GM12878 (cell line): ENCODE measurements around the gene ELL2. TPM values are rescaled to one million over a fixed set of nuclear protein-coding genes. Genes with fewer than 3 reads are reported as not detected.

ENCODE experiments used
- ATAC-seq: fragments of 200-7000 bp; cut with Tn5 transposase; 3 replicates; pipeline ENCODE4 v1.9.1; 2020; ENCODE audit warnings: mild to moderate bottlenecking, moderate library complexity
- BruUV-seq: library from RNA; stranded (reverse); fragments of 400-500 nt; replicated peaks from 2 replicates; lab custom pipeline; 2021; lab: Mats Ljungman, UMichigan
- CTCF ChIA-PET: fragments of 300-600 bp; sonication (Branson Sonifier 250); formaldehyde crosslinking; extraction: SDS; loops from one replicate; lab custom pipeline; 2021; ENCODE audit warnings: inconsistent platforms; lab: Yijun Ruan, JAX
- POLR2A ChIA-PET: fragments of 350-600 bp; formaldehyde crosslinking; extraction: SDS; loops from one replicate; lab custom pipeline; 2021; ENCODE audit warnings: inconsistent platforms; lab: Charles Lee
- RAD21 ChIA-PET: fragments of 300-600 bp; sonication (Branson Sonifier 250); formaldehyde crosslinking; loops from one replicate; lab custom pipeline; 2023; ENCODE audit warnings: antibody characterized with exemption; ENCODE audit not compliant: unreplicated experiment; lab: Charles Lee
- SMC1A ChIA-PET: fragments of 300-600 bp; sonication (Branson Sonifier 250); formaldehyde crosslinking; loops from one replicate; lab custom pipeline; 2023; ENCODE audit not compliant: unreplicated experiment, uncharacterized antibody; lab: Charles Lee
- DNase-seq: peaks from one replicate; pipeline ENCODE4 v3.0.0-alpha.2; 2011; ENCODE audit warnings: low read depth, low spot score
- FAIRE-seq: peaks from 3 replicates; lab custom pipeline; 2011; peaks lifted over from hg19 to GRCh38; lab: Jason Lieb, UNC
- H2AFZ ChIP-seq: 2 replicates; pipeline ENCODE4 v1.6.0; 2011; ENCODE audit warnings: low read depth, low read length, control low read depth; ENCODE audit not compliant: control insufficient read depth
- H3K27ac ChIP-seq: 2 replicates; pipeline ENCODE4 v1.5.1; 2011; ENCODE audit warnings: control low read depth; ENCODE audit not compliant: control insufficient read depth, insufficient read depth
- H3K27me3 ChIP-seq, 2 experiments: replicated peaks in 1 of 2; 2 replicates each; pipeline versions ENCODE4 v1.6.0 to v1.6.1; 2011; ENCODE audit warnings: low read length in 1 of 2; ENCODE audit not compliant: control insufficient read depth in 2 of 2, insufficient read depth in 2 of 2
- H3K36me3 ChIP-seq, 2 experiments: 2 replicates each; pipeline ENCODE4 v1.5.1; 2011; ENCODE audit warnings: low read length in 1 of 2; ENCODE audit not compliant: control insufficient read depth in 2 of 2, insufficient read depth in 2 of 2
- H3K4me1 ChIP-seq: 2 replicates; pipeline ENCODE4 v1.6.1; 2011; ENCODE audit warnings: mild to moderate bottlenecking, low read length, moderate library complexity, mixed read lengths; ENCODE audit not compliant: control insufficient read depth, insufficient read depth
- H3K4me2 ChIP-seq: 2 replicates; pipeline ENCODE4 v1.6.0; 2011; ENCODE audit warnings: control low read depth; ENCODE audit not compliant: control insufficient read depth, insufficient read depth
- H3K4me3 ChIP-seq: fragments of 200-600 bp; sonication (generic); 2 replicates; pipeline ENCODE4 v1.5.1; 2016
- H3K79me2 ChIP-seq: 2 replicates; pipeline ENCODE4 v1.6.0; 2011; ENCODE audit warnings: low read length; ENCODE audit not compliant: control insufficient read depth, insufficient read depth
- H3K9ac ChIP-seq: 2 replicates; pipeline ENCODE4 v1.8.0; 2011; ENCODE audit warnings: low read length, control low read depth, mixed read lengths; ENCODE audit not compliant: control insufficient read depth, insufficient read depth
- H3K9me3 ChIP-seq: replicated peaks from 3 replicates; pipeline ENCODE4 v1.5.1; 2011; ENCODE audit warnings: mild to moderate bottlenecking, low read length; ENCODE audit not compliant: control insufficient read depth, insufficient read depth
- H4K20me1 ChIP-seq: 2 replicates; pipeline ENCODE4 v1.6.0; 2011; ENCODE audit not compliant: control insufficient read depth, insufficient read depth
- BCL11A ChIP-seq: IDR thresholded peaks from 2 replicates; pipeline ENCODE4 v1.6.1; 2011; ENCODE audit warnings: low read depth, low read length
- CBFB ChIP-seq: IDR thresholded peaks from 2 replicates; pipeline ENCODE4 v1.6.1; 2016; ENCODE audit warnings: antibody characterized with exemption, low read depth
- MYC ChIP-seq: IDR thresholded peaks from 2 replicates; pipeline ENCODE4 v1.6.1; 2011; ENCODE audit warnings: mild to moderate bottlenecking, low read length, moderate library complexity, inconsistent platforms; ENCODE audit not compliant: insufficient read depth, insufficient replicate concordance, insufficient read length, severe bottlenecking
- NRF1 ChIP-seq: conservative IDR thresholded peaks from 2 replicates; pipeline ENCODE4 v1.6.1; 2011; ENCODE audit warnings: mild to moderate bottlenecking, low read depth, low read length, improper control_type of control experiment
- STAT3 ChIP-seq: IDR thresholded peaks from 2 replicates; pipeline ENCODE4 v1.6.1; 2011; ENCODE audit warnings: low read depth, low read length, improper control_type of control experiment
- SUZ12 ChIP-seq: fragments of 200-600 bp; sonication (generic); IDR thresholded peaks from one replicate; pipeline ENCODE4 v1.6.1; 2018; ENCODE audit warnings: antibody characterized with exemption, mild to moderate bottlenecking; ENCODE audit not compliant: unreplicated experiment
- TAF1 ChIP-seq: IDR thresholded peaks from 2 replicates; pipeline ENCODE4 v1.6.1; 2011; ENCODE audit warnings: mild to moderate bottlenecking, low read depth, low read length, borderline replicate concordance
- YBX1 ChIP-seq: fragments of 450-650 bp; IDR thresholded peaks from 2 replicates; pipeline ENCODE4 v1.6.1; 2016; ENCODE audit warnings: antibody characterized with exemption
- ZNF207 ChIP-seq: fragments of 450-650 bp; IDR thresholded peaks from 2 replicates; pipeline ENCODE4 v1.6.1; 2014; ENCODE audit warnings: antibody characterized with exemption, mild to moderate bottlenecking, borderline replicate concordance
- WGBS: methylation state at CpG from one replicate; pipeline ENCODE4 v1.1.6; 2016; ENCODE audit warnings: low lambda C conversion rate; ENCODE audit not compliant: insufficient replicate concordance, insufficient coverage; ENCODE audit errors: missing lambda C conversion rate; 5-methylcytosine and 5-hydroxymethylcytosine counted together
- in situ Hi-C: fragments of 300-500 bp; cut with MboI; formaldehyde crosslinking; loops from 9 replicates; pipeline ENCODE4 v1.14.3; 2018; ENCODE audit warnings: mixed read lengths
- intact Hi-C: fragments of 100-400 bp; cut with micrococcal nuclease; formaldehyde crosslinking; loops from one replicate; pipeline ENCODE4 v1.14.2; 2022; ENCODE audit not compliant: unreplicated experiment
- polyA plus RNA-seq, 11 experiments: library from polyadenylated mRNA; depleted of rRNA in 4 of 11; unstranded in 6 of 11; stranded (reverse) in 5 of 11; fragments of >200 nt; fragmentation: Nextera tagmentation in 4 of 11; fragmentation: Illumina TruSeq in 1 of 11; extraction: Ambion mirVana in 4 of 11; extraction: Trizol in 1 of 11; gene quantifications; 1 replicate in 1 of 11; 2 replicates in 10 of 11; pipeline versions ENCODE4 v1.2.1 to v1.2.3, GENCODE V29; 2011 to 2016; ENCODE audit warnings: inconsistent platforms in 2 of 11, missing spikeins in 2 of 11, low read depth in 1 of 11
- total RNA-seq, 4 experiments: library from RNA; depleted of rRNA in 3 of 4; stranded (reverse); fragments of >200 nt in 3 of 4; fragmentation: Illumina TruSeq in 1 of 4; extraction: Trizol in 1 of 4; gene quantifications; 2 replicates each; pipeline versions ENCODE4 v1.2.1 to v1.2.3, GENCODE V29; 2013 to 2021
- TF ChIP-seq, protein P1 (sequence below): fragments of 450-650 bp; IDR thresholded peaks from 2 replicates; pipeline ENCODE4 v1.6.1; 2016; ENCODE audit warnings: mild to moderate bottlenecking

ELL2 gene
- total and polyA plus RNA-seq, 10 of the 15 experiments (the other 5 are each of a cell fraction or from before 2014, with no cell fraction given), result 24.2 to 91.4 (median 57.4) TPM

GRCh38 chr5:95899006-95899405 is 62.6 kb downstream of the ELL2 start:
- H3K27me3 ChIP-seq, result no peaks in the 10 kb centered on the region

GRCh38 chr5:95895771-95896170 is 65.9 kb downstream of the ELL2 start:
- no peaks in the 10 kb centered on the region for H3K27me3 ChIP-seq
- SMC1A ChIA-PET, result interaction anchor here (1.3 to 4.2 kb wide), 2 partner anchors 26 to 441 kb away, joined by 5 to 55 read pairs; no protein-coding TSS in a partner anchor

More at GRCh38 chr5:95899006-95899405, 62.6 kb downstream of the ELL2 start:
- H3K79me2 ChIP-seq, result no peaks in the 10 kb centered on the region
- H2AFZ ChIP-seq, result no peak overlapping the region
- intact Hi-C loops (no loop called here), in situ Hi-C loops (no loop called here)
- ChIA-PET SMC1A (interaction anchor here (0.6 to 2.6 kb wide), 6 partner anchors 18 to 1086 kb away, joined by 3 to 9 read pairs (median 3); no protein-coding TSS in a partner anchor), CTCF (interaction anchor here (1.2 kb wide), 1 partner anchor 8 kb away, joined by 3 read pairs; no protein-coding TSS in a partner anchor), POLR2A (no interaction called here), RAD21 (interaction anchor here (1.4 to 1.6 kb wide), 3 partner anchors 17 to 60 kb away, joined by 3 to 6 read pairs (median 3); no protein-coding TSS in a partner anchor)
- DNase-seq (no peak), ATAC-seq (peak; percentile 28; the same call in 2 of the 3 replicates), FAIRE-seq (no peak)
- no TSS peak for BruUV-seq
- H3K4me2 ChIP-seq, result no peak overlapping the region
- no peaks in the 10 kb centered on the region for H4K20me1 ChIP-seq
- no peak overlapping the region for H3K4me3 ChIP-seq
- no peaks in the 10 kb centered on the region for H3K9me3 ChIP-seq
- H3K27ac ChIP-seq, result no peak overlapping the region
- H3K4me1 ChIP-seq, result no peaks in the 10 kb centered on the region
- H3K36me3 ChIP-seq, result peaks cover 5 to 8% of the 10 kb centered on the region in 2 experiments
- 40% methylated on average over 1 of the region's 1 CpG for WGBS
- no peak overlapping the region for H3K9ac ChIP-seq
- TF ChIP-seq BCL11A (no peak), YBX1 (no peak), TAF1 (no peak), ZNF207 (no peak), MYC (no peak)
- TF ChIP-seq, protein P1, sequence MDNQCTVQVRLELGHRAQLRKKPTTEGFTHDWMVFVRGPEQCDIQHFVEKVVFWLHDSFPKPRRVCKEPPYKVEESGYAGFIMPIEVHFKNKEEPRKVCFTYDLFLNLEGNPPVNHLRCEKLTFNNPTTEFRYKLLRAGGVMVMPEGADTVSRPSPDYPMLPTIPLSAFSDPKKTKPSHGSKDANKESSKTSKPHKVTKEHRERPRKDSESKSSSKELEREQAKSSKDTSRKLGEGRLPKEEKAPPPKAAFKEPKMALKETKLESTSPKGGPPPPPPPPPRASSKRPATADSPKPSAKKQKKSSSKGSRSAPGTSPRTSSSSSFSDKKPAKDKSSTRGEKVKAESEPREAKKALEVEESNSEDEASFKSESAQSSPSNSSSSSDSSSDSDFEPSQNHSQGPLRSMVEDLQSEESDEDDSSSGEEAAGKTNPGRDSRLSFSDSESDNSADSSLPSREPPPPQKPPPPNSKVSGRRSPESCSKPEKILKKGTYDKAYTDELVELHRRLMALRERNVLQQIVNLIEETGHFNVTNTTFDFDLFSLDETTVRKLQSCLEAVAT, result no peak

More at GRCh38 chr5:95895771-95896170, 65.9 kb downstream of the ELL2 start:
- CTCF ChIA-PET, result interaction anchor here (1.4 kb wide), 2 partner anchors 36 to 441 kb away, joined by 4 to 11 read pairs; no protein-coding TSS in a partner anchor
- H3K9me3 ChIP-seq, result no peaks in the 10 kb centered on the region
- WGBS, result 100% methylated on average over 5 of the region's 5 CpGs
- intact Hi-C loops, result no loop called here
- TF ChIP-seq NRF1 (no peak), STAT3 (no peak), CBFB (no peak), SUZ12 (no peak)
- TF ChIP-seq, all 136 proteins: peak for 0
- Histone ChIP-seq H3K79me2 (no peaks in the 10 kb centered on the region), H4K20me1 (no peaks in the 10 kb centered on the region), H3K27ac (no peak overlapping the region), H3K36me3 (peaks cover 5 to 14% of the 10 kb centered on the region in 2 experiments), H3K4me1 (no peaks in the 10 kb centered on the region), H3K4me3 (no peak overlapping the region), H3K9ac (no peak overlapping the region), H2AFZ (no peak overlapping the region), H3K4me2 (no peak overlapping the region)
- ATAC-seq (no peak), DNase-seq (no peak), FAIRE-seq (no peak)
- no TSS peak for BruUV-seq
- RAD21 ChIA-PET, result interaction anchor here (1.0 to 1.8 kb wide), 3 partner anchors 13 to 441 kb away, joined by 4 to 9 read pairs (median 4); no protein-coding TSS in a partner anchor
- POLR2A ChIA-PET, result no interaction called here
- in situ Hi-C loops, result no loop called here
